ENCODE data around the gene CASZ1.
A peak's percentile ranks its signal among the peaks of the same experiment; 100 is the strongest.

Gene CASZ1

DNA sequence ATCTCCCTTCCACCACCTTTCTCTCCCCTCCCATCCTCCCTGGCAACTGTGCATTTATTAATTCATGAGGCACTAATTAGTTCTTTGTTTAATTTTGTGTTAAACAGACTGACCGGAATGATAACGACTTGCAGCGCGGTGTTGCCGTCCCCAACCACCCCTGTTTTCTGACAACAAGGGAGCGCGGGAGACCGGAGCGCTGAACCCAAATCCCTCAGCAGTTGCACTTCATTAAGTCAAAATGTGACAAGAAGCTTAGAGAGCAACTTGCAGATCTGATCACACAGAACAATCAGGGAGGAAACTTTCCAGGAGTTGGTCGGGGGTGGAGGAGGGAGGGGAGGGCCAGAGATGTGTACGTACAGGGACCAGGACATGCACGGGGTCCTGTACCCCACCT, 89.2 kb downstream of the CASZ1 start:
- no peak for DNase-seq (ENCODE audit: low spot score)

DNA sequence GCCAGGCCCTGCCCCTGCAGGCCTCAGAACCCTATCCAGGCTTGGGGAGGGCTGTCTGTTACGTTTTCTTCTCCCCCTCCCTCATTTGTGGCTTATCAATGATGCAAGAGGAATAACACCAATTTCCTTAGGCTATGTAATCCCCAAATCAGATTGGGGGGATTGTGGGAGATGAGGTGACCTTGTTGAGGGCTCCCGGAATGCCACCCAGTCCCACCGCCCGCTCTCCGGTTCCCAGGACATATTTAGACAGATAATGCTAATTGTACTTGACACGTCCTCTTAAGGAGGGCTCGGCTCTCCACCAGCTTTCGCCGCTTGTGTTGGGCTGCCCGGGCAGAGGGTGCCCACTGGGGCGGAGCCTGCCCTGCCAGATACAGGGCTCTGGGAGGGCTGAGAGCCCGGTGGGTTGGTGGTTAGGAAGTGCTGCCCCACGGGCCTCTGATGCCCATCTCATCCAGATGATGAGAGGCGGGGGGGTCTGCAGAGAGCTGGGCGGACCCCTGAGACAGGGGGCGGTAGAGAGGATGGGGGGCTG, 90.0 kb downstream of the CASZ1 start:
- no peak for DNase-seq (ENCODE audit: low spot score)

- DNase-seq (ENCODE audit: low spot score) = no peak
These were observed 90.5 kb downstream of the CASZ1 start for GRCh38 chr1:10705953-10706352.

GRCh38 chr1:10704368-10704882, 92.0 kb downstream of the CASZ1 start:
- DNase-seq (ENCODE audit: low spot score) = no peak

GRCh38 chr1:10703702-10704101, 92.7 kb downstream of the CASZ1 start:
- DNase-seq (ENCODE audit: low spot score) = no peak

DNA sequence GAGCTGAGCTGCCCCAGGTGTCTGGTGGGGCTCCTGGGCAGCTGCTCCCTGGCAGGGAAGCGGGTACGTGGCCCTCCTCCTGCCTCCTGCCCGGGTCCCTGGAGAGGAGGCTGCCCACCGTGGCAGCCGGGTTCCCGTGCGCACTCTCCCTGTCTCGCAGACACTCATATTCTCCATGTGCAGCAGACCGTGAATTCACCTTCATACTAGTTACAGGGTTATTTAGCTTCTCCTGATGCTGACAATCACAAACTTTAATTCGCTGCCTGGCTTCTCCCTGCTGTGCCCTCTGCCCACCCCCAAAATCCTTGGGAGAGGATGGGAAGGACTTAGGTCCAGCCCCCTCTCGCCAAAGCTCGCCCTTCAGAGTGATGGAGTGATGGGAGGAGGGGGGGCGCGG, 95.3 kb downstream of the CASZ1 start:
- no peak for DNase-seq (ENCODE audit: low spot score)

GRCh38 chr1:10699470-10699835, 97.0 kb downstream of the CASZ1 start:
- no peak for DNase-seq (ENCODE audit: low spot score)

DNA sequence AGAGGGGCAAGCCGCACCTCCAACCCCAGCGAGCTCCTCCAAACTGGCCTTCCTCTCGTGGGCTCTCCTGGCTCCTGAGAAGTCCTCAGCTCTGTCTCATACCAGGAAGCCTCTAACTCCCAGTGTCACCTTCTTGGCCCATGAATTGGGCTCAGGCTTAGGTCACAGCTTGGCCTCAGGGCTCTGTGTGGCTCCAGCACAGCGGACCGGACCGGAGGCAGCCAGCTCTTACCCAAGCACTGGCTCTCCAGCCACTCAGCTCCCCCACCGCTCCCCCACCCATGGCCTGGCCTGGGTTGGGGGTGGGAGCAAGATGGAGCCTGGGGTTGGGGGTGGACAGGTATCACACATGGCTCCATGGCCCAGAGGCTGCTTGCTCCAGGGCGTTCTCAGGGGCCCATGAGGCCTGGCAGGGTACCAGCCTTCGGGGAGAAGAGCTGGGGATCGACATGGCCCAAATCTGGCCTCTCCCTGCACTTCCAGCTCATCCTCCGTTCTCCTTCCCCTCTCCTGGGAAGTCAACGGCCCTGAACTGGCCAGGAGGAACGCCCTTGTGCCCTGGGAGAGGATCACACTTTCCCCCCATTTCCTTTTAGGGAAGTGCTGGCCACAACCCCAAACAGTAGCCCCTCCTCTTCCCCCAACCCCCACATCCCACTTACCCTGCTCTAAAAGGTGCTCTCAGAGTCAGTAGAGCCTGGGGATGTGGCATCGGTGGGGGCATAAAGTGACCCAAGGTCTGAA, 97.5 kb downstream of the CASZ1 start:
- no peak for DNase-seq (ENCODE audit: low spot score)

DNA sequence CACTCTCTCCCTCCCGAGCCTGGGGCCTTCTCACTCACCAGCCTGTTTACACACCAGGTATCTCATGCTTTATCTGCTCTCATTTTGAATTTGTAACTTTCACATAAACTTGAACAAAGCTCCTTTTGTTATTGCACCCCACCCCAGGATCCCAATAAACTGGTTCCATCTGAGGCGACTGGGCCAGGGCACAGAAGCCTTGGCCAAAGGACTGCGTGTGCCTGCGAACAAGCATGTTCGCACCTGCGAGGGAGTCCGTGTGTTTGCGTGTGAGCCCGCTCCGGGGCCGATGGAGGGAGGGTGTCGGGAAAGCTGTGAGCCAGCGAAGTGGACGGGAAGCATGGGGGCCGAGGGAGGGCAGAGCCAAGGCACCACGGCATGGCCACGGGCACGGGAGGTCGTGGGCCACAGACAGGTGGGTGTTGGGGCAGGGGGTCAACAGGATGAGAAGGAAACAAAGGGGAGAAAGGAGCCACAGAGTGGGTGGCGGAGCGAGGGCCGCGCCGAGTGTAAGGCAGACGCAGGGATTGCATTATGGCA, 98.8 kb downstream of the CASZ1 start:
- no peak for DNase-seq (ENCODE audit: low spot score)

GRCh38 chr1:10696977-10697376, 99.5 kb downstream of the CASZ1 start:
- DNase-seq (ENCODE audit: low spot score) = no peak

- DNase-seq (ENCODE audit: low spot score) = peak; percentile 86
These were observed 101.5 kb downstream of the CASZ1 start for GRCh38 chr1:10694633-10695627.

- DNase-seq (ENCODE audit: low spot score) = peak; percentile 78
These were observed 102.2 kb downstream of the CASZ1 start for GRCh38 chr1:10694274-10694632.

DNA sequence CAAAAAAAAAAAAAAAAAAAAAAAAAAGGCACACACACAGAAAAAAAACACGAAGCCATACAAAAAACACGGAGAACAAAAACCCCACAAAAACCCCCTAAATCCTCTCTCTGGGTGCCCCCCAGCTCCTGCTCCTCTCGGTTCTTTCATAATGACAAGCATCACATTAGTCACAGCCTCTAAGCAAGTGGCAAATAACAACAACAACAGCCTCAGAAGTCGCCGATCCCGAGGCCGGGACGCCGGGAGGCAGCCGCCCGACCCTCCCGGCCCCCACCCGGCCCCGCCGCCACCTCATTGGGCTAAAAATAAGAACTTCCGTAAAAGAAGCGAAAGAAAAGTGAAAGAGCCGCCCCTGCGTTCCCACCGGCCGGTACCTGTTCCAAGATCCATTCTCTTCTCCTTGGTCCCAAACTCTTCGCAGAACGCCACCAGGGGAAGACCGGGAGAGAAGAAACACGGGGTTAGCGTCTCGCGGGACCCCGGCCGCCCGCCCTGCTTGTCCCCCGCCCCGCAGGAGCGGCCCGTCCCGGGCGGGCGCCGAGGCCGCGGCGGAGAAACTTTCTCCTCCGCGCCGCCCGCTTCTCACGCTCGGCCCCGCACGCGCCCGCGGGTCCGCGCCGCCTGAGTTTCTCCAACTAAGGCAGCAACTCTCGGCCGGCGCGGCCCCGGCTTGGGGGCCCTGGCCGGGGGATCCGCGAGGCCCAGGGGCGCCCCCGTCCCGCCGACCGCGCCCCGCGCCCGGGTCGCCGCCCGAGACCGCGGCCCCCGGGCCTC, 102.8 kb downstream of the CASZ1 start:
- DNase-seq (ENCODE audit: low spot score) = peak; percentile 22

- no peak for DNase-seq (ENCODE audit: low spot score)
These were observed 103.3 kb downstream of the CASZ1 start for GRCh38 chr1:10693152-10693496.

DNA sequence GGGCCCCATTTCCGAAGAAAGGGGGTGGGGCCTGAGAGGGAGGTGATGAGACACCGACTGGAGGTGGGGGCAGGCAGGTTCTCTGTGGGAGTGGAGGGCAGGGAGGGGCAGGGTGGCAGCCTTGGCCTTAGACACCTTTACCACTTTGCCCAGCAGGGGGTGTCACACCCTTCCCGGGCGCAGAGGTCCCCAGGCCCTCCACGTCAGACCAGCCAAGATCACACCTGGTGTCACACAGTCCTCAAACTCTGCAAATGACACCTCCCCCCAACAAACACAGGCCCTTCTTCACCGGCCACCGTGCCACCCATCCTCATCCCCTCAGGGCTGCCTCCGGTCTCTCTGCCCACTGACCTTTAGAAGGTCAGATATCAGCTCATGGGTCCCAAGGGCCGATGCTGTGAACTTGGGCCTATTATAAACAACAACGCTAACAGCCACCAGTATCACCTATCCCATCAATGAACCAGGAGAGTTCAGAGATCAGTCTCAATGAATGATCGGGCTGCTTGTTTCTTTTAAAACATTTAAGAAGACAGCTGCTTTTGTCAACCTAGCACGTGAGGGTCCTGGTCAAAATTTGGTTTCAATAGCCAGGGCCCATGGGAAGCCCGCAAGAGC, 103.9 kb downstream of the CASZ1 start:
- peak; percentile 52 for DNase-seq (ENCODE audit: low spot score)

GRCh38 chr1:10691740-10692125, 104.7 kb downstream of the CASZ1 start:
- no peak for DNase-seq (ENCODE audit: low spot score)

DNA sequence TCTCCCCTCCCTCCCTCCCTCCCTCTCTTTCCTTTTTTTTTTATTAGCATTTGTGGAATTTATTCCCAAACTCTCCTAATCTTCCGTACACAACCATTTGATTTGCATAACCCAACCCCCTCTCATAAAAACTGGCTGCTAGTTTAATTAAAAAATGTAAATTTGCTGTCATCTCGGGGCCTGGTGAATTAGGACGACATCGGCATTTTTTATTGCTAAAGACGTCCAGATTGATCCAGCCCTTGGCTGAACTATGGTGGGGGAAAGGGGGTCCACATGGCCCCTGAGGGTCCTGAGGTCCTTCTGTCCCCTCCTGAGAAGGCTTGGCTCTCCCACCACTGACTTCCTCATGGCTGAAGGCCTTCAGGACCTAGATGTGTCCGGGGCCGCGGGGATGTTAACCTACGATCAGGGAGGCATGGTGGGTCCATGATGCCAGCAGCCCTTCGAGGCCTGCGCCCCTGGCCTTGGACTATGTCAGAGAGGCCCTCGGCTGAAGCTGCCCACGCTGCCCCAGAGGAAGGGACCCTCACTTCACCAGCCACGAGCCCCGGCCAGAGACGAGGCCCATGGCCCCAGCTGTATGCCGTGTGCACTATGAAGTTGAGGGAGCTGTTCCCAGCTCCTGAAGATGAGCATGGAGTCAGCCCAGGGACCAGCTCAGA, 105.2 kb downstream of the CASZ1 start:
- no peak for DNase-seq (ENCODE audit: low spot score)

GRCh38 chr1:10690484-10690883, 106.0 kb downstream of the CASZ1 start:
- DNase-seq (ENCODE audit: low spot score) = no peak

- no peak for DNase-seq (ENCODE audit: low spot score)
These were observed 108.0 kb downstream of the CASZ1 start for GRCh38 chr1:10688409-10688786.

GRCh38 chr1:10687782-10688408, 108.6 kb downstream of the CASZ1 start:
- no peak for DNase-seq (ENCODE audit: low spot score)

All from LoVo (cell line).